ENCODE measurements around the gene OGFR.

Gene OGFR

GRCh38 chr20:62860924-62861691, 56.5 kb downstream of the OGFR start:
- DNase-seq (ENCODE audit: low read depth in 2 of 2) = peak in 1 of 2 donors; percentile 17

- DNase-seq (ENCODE audit: low read depth in 2 of 2) = peak; percentile 89 to 91
These were observed 57.2 kb downstream of the OGFR start, which contains the start of gene TCFL5 for GRCh38 chr20:62861726-62862336. Gene TCFL5, minus strand, starts transcription at chr20:62861822. Its CDS starts 152 bp downstream, at chr20:62861670.
